ENCODE measurements around the gene GPATCH11. TPM values are rescaled to one million over a fixed set of nuclear protein-coding genes. Genes with fewer than 3 reads are reported as not detected.

GPATCH11 gene
- total RNA-seq, 4 donors from 2014 or later, result 3.2 to 14.2 (median 5.6) TPM

GRCh38 chr2:37080266-37080665, 4.1 kb upstream of the GPATCH11 start:
- no peaks in the 10 kb centered on the region for H3K9me3 ChIP-seq

GRCh38 chr2:37080689-37081088, 3.6 kb upstream of the GPATCH11 start:
- H3K27me3 ChIP-seq, result no peaks in the 10 kb centered on the region
- no peak for DNase-seq (ENCODE audit: low spot score in 2 of 2)
- peaks cover 24% of the 10 kb centered on the region for H3K36me3 ChIP-seq
- TF ChIP-seq CTCF (IDR thresholded peaks at IDR 0.05) (no peak), POLR2AphosphoS5 (IDR thresholded peaks at IDR 0.05) (no peak), POLR2A (IDR thresholded peaks at IDR 0.05) (no peak), EP300 (IDR thresholded peaks at IDR 0.05) (no peak)
- peaks cover 31% of the 10 kb centered on the region for H3K4me1 ChIP-seq
- no peak overlapping the region for H3K27ac ChIP-seq
- WGBS, result 40% methylated on average over 3 of the region's 3 CpGs
- no peaks in the 10 kb centered on the region for H3K9me3 ChIP-seq
- H3K4me3 ChIP-seq, result no peak overlapping the region

More at GRCh38 chr2:37080266-37080665, 4.1 kb upstream of the GPATCH11 start:
- no peak overlapping the region for H3K27ac ChIP-seq
- WGBS, result 62% methylated on average over 2 of the region's 2 CpGs
- H3K36me3 ChIP-seq, result peaks cover 27% of the 10 kb centered on the region
- H3K4me1 ChIP-seq, result peaks cover 27% of the 10 kb centered on the region
- H3K27me3 ChIP-seq, result no peaks in the 10 kb centered on the region
- no peak for DNase-seq (ENCODE audit: low spot score in 2 of 2)
- no peak overlapping the region for H3K4me3 ChIP-seq
- TF ChIP-seq EP300 (IDR thresholded peaks at IDR 0.05), result no peak

GRCh38 chr2:37084797-37085196, 479 bp downstream of the GPATCH11 start:
- Histone ChIP-seq H3K4me3 (peak overlapping the region; percentile 86), H3K36me3 (peaks cover 15% of the 10 kb centered on the region), H3K9me3 (no peaks in the 10 kb centered on the region), H3K4me1 (peaks cover 30% of the 10 kb centered on the region), H3K27ac (peak overlapping the region; percentile 73), H3K27me3 (no peaks in the 10 kb centered on the region)
- TF ChIP-seq POLR2A (IDR thresholded peaks at IDR 0.05) (no peak), POLR2AphosphoS5 (IDR thresholded peaks at IDR 0.05) (no peak), CTCF (IDR thresholded peaks at IDR 0.05) (no peak), EP300 (IDR thresholded peaks at IDR 0.05) (no peak)
- no peak for DNase-seq (ENCODE audit: low spot score in 2 of 2)
- whole genome bisulfite sequencing, result 2% methylated on average over 10 of the region's 10 CpGs

- no peak for DNase-seq (ENCODE audit: low spot score in 2 of 2)
- Histone ChIP-seq H3K4me3 (no peak overlapping the region), H3K9me3 (no peaks in the 10 kb centered on the region), H3K27ac (no peak overlapping the region), H3K36me3 (peaks cover 24% of the 10 kb centered on the region), H3K4me1 (peaks cover 29% of the 10 kb centered on the region), H3K27me3 (no peaks in the 10 kb centered on the region)
- TF ChIP-seq CTCF (IDR thresholded peaks at IDR 0.05), result no peak
- 100% methylated on average over 1 of the region's 1 CpG for WGBS
Observed at GRCh38 chr2:37085731-37086147, 1.4 kb downstream of the GPATCH11 start.

- Histone ChIP-seq H3K9me3 (no peaks in the 10 kb centered on the region), H3K36me3 (peaks cover 56% of the 10 kb centered on the region), H3K27me3 (no peaks in the 10 kb centered on the region), H3K4me1 (peaks cover 8% of the 10 kb centered on the region), H3K27ac (no peak overlapping the region), H3K4me3 (no peak overlapping the region)
- WGBS, result 89% methylated on average over 4 of the region's 4 CpGs
- no peak for TF ChIP-seq POLR2AphosphoS5 (IDR thresholded peaks at IDR 0.05)
- TF ChIP-seq CTCF (IDR thresholded peaks at IDR 0.05), result no peak
- TF ChIP-seq EP300 (IDR thresholded peaks at IDR 0.05), result no peak
- TF ChIP-seq POLR2A (IDR thresholded peaks at IDR 0.05), result no peak
- DNase-seq (ENCODE audit: low spot score in 2 of 2), result no peak
Observed at GRCh38 chr2:37090019-37090477, 5.7 kb downstream of the GPATCH11 start.

GRCh38 chr2:37091873-37092272, 7.6 kb downstream of the GPATCH11 start:
- TF ChIP-seq POLR2AphosphoS5 (IDR thresholded peaks at IDR 0.05), result no peak
- no peak for TF ChIP-seq POLR2A (IDR thresholded peaks at IDR 0.05)
- TF ChIP-seq EP300 (IDR thresholded peaks at IDR 0.05), result no peak
- no peak for TF ChIP-seq CTCF (IDR thresholded peaks at IDR 0.05)
- Histone ChIP-seq H3K9me3 (no peaks in the 10 kb centered on the region), H3K4me3 (no peak overlapping the region), H3K27ac (no peak overlapping the region), H3K36me3 (peaks cover 75% of the 10 kb centered on the region), H3K27me3 (no peaks in the 10 kb centered on the region), H3K4me1 (no peaks in the 10 kb centered on the region)
- DNase-seq (ENCODE audit: low spot score in 2 of 2), result no peak
- WGBS, result 89% methylated on average over 5 of the region's 5 CpGs
